IPS DF 6.9 (cell line): Measurements from ENCODE around the gene WDR17.

ENCODE experiments used
- DNase-seq: peaks from one replicate; pipeline ENCODE4 v3.0.0-alpha.2; 2013; ENCODE audit warnings: low read depth, low spot score
- H3K27ac ChIP-seq: one replicate; pipeline ENCODE4 v1.5.1; 2013; ENCODE audit warnings: low read length, control low read depth
- H3K27me3 ChIP-seq: 2 replicates; pipeline ENCODE4 v1.6.1; 2013; ENCODE audit warnings: mild to moderate bottlenecking, low read length; ENCODE audit not compliant: control insufficient read depth, insufficient read depth
- H3K36me3 ChIP-seq: 2 replicates; pipeline ENCODE4 v1.6.1; 2013; ENCODE audit warnings: low read length; ENCODE audit not compliant: control insufficient read depth, insufficient read depth
- H3K4me1 ChIP-seq: 2 replicates; pipeline ENCODE4 v1.6.1; 2013; ENCODE audit warnings: low read length; ENCODE audit not compliant: control insufficient read depth, insufficient read depth
- H3K4me3 ChIP-seq: 2 replicates; pipeline ENCODE4 v1.5.1; 2013; ENCODE audit warnings: mild to moderate bottlenecking, low read length
- H3K9me3 ChIP-seq: 2 replicates; pipeline ENCODE4 v1.6.1; 2013; ENCODE audit warnings: low read length, inconsistent platforms; ENCODE audit not compliant: control insufficient read depth, insufficient read depth
- WGBS: extraction: QIAGEN DNeasy Blood & Tissue Kit; methylation state at CpG from one replicate; pipeline ENCODE4 v1.1.7; 2013; ENCODE audit warnings: mixed read lengths, missing lambda C conversion rate; ENCODE audit not compliant: insufficient read length, insufficient coverage; 5-methylcytosine and 5-hydroxymethylcytosine counted together

The WDR17 gene

GRCh38 chr4:176084769-176085168, 19.1 kb downstream of the WDR17 start:
- DNase-seq: no peak
- Histone ChIP-seq H3K4me1 (no peaks in the 10 kb centered on the region), H3K4me3 (no peak overlapping the region), H3K36me3 (no peaks in the 10 kb centered on the region), H3K27ac (no peak overlapping the region), H3K27me3 (no peaks in the 10 kb centered on the region), H3K9me3 (no peaks in the 10 kb centered on the region)
- no CpG with 5 or more reads among the region's 2 CpGs for whole genome bisulfite sequencing

GRCh38 chr4:176090115-176090514, 24.5 kb downstream of the WDR17 start:
- no peaks in the 10 kb centered on the region for H3K4me1 ChIP-seq
- DNase-seq: no peak
- no peak overlapping the region for H3K4me3 ChIP-seq
- no peak overlapping the region for H3K27ac ChIP-seq
- WGBS: no CpG with 5 or more reads among the region's 2 CpGs
- no peaks in the 10 kb centered on the region for H3K27me3 ChIP-seq
- no peaks in the 10 kb centered on the region for H3K9me3 ChIP-seq
- no peaks in the 10 kb centered on the region for H3K36me3 ChIP-seq

- no peak overlapping the region for H3K4me3 ChIP-seq
- WGBS: no CpG with 5 or more reads among the region's 2 CpGs
Observed at GRCh38 chr4:176099314-176099713, 33.7 kb downstream of the WDR17 start.

GRCh38 chr4:176102414-176103063, 36.9 kb downstream of the WDR17 start:
- no peak overlapping the region for H3K4me3 ChIP-seq
- H3K4me1 ChIP-seq: no peaks in the 10 kb centered on the region
- H3K36me3 ChIP-seq: no peaks in the 10 kb centered on the region
- no peak overlapping the region for H3K27ac ChIP-seq
- no peaks in the 10 kb centered on the region for H3K27me3 ChIP-seq
- no peak for DNase-seq
- no peaks in the 10 kb centered on the region for H3K9me3 ChIP-seq

More at GRCh38 chr4:176099314-176099713, 33.7 kb downstream of the WDR17 start:
- no peak for DNase-seq
- Histone ChIP-seq H3K27me3 (no peaks in the 10 kb centered on the region), H3K9me3 (no peaks in the 10 kb centered on the region), H3K36me3 (no peaks in the 10 kb centered on the region), H3K4me1 (no peaks in the 10 kb centered on the region), H3K27ac (no peak overlapping the region)

GRCh38 chr4:176107695-176108094, 42.1 kb downstream of the WDR17 start:
- no peaks in the 10 kb centered on the region for H3K4me1 ChIP-seq
- H3K27me3 ChIP-seq: no peaks in the 10 kb centered on the region
- H3K27ac ChIP-seq: no peak overlapping the region
- no peaks in the 10 kb centered on the region for H3K36me3 ChIP-seq
- no peak for DNase-seq
- no peak overlapping the region for H3K4me3 ChIP-seq
- no peaks in the 10 kb centered on the region for H3K9me3 ChIP-seq

GRCh38 chr4:176123710-176124407, 58.2 kb downstream of the WDR17 start:
- peak; percentile 25 for DNase-seq
- Histone ChIP-seq H3K27me3 (no peaks in the 10 kb centered on the region), H3K27ac (no peak overlapping the region), H3K4me3 (no peak overlapping the region), H3K36me3 (no peaks in the 10 kb centered on the region), H3K9me3 (no peaks in the 10 kb centered on the region), H3K4me1 (no peaks in the 10 kb centered on the region)
- WGBS: no CpG with 5 or more reads among the region's 4 CpGs

- DNase-seq: no peak
- no CpG with 5 or more reads among the region's 4 CpGs for WGBS
- Histone ChIP-seq H3K27ac (no peak overlapping the region), H3K27me3 (no peaks in the 10 kb centered on the region), H3K4me1 (no peaks in the 10 kb centered on the region), H3K9me3 (no peaks in the 10 kb centered on the region), H3K4me3 (no peak overlapping the region), H3K36me3 (no peaks in the 10 kb centered on the region)
Observed at GRCh38 chr4:176125063-176125462, 59.4 kb downstream of the WDR17 start.

- no peaks in the 10 kb centered on the region for H3K27me3 ChIP-seq
- no peak overlapping the region for H3K4me3 ChIP-seq
- no peak overlapping the region for H3K27ac ChIP-seq
- no peaks in the 10 kb centered on the region for H3K9me3 ChIP-seq
- no peaks in the 10 kb centered on the region for H3K4me1 ChIP-seq
- WGBS: no CpG with 5 or more reads among the region's 2 CpGs
- no peak for DNase-seq
- H3K36me3 ChIP-seq: no peaks in the 10 kb centered on the region
Observed at GRCh38 chr4:176134670-176135069, 69.0 kb downstream of the WDR17 start.

- no peaks in the 10 kb centered on the region for H3K4me1 ChIP-seq
- no peak overlapping the region for H3K4me3 ChIP-seq
- no peaks in the 10 kb centered on the region for H3K27me3 ChIP-seq
- DNase-seq: no peak
- H3K36me3 ChIP-seq: no peaks in the 10 kb centered on the region
- no peak overlapping the region for H3K27ac ChIP-seq
- H3K9me3 ChIP-seq: no peaks in the 10 kb centered on the region
Observed at GRCh38 chr4:176137631-176138030, 72.0 kb downstream of the WDR17 start.

- no peaks in the 10 kb centered on the region for H3K36me3 ChIP-seq
- H3K27ac ChIP-seq: no peak overlapping the region
- no peaks in the 10 kb centered on the region for H3K27me3 ChIP-seq
- no peak overlapping the region for H3K4me3 ChIP-seq
- no peaks in the 10 kb centered on the region for H3K9me3 ChIP-seq
- H3K4me1 ChIP-seq: no peaks in the 10 kb centered on the region
- no peak for DNase-seq
Observed at GRCh38 chr4:176139518-176139917, 73.9 kb downstream of the WDR17 start.

- Histone ChIP-seq H3K27ac (no peak overlapping the region), H3K36me3 (no peaks in the 10 kb centered on the region), H3K27me3 (no peaks in the 10 kb centered on the region), H3K9me3 (no peaks in the 10 kb centered on the region), H3K4me1 (no peaks in the 10 kb centered on the region), H3K4me3 (no peak overlapping the region)
- WGBS: no CpG with 5 or more reads among the region's 2 CpGs
- DNase-seq: no peak
Observed at GRCh38 chr4:176142253-176142652, 76.6 kb downstream of the WDR17 start.
